A549 (cell line): Measurements from ENCODE around the gene TNNI3. TPM values are rescaled to one million over a fixed set of nuclear protein-coding genes. Genes with fewer than 3 reads are reported as not detected.

Experiments used
- ATAC-seq, 2 experiments: fragments of 200-7000 bp in 1 of 2; fragments of >200 bp in 1 of 2; cut with Nextera tagmentation in 1 of 2; cut with Tn5 transposase in 1 of 2; 3 replicates each; pipeline versions ENCODE4 v1.8.0 to v1.9.1; 2018 to 2020; ENCODE audit warnings: mild to moderate bottlenecking in 1 of 2, moderate library complexity in 1 of 2
- CTCF ChIA-PET: fragments of 300-600 bp; sonication (Branson Sonifier 250); formaldehyde crosslinking; extraction: SDS; loops from one replicate; lab custom pipeline; 2021; ENCODE audit warnings: antibody characterized with exemption, inconsistent platforms; lab: Yijun Ruan, JAX
- POLR2A ChIA-PET: fragments of 350-600 bp; formaldehyde crosslinking; extraction: SDS; loops from one replicate; lab custom pipeline; 2021; ENCODE audit warnings: antibody characterized with exemption, inconsistent platforms; lab: Yijun Ruan, JAX
- DNase-seq, 2 experiments: peaks; one replicate each; pipeline versions ENCODE4 v3.0.0 to v3.0.0-alpha.2; 2011 to 2016; ENCODE audit warnings: low read depth in 1 of 2, low spot score in 1 of 2
- FAIRE-seq: peaks from 2 replicates; lab custom pipeline; 2011; peaks lifted over from hg19 to GRCh38; lab: Jason Lieb, UNC
- H3K27ac ChIP-seq, 2 experiments: fragments of >200 bp; sonication (Bioruptor Twin); formaldehyde crosslinking; 3 replicates each; pipeline ENCODE4 v1.5.1; 2016 to 2017
- H3K4me1 ChIP-seq: fragments of >200 bp; sonication (Bioruptor Twin); formaldehyde crosslinking; 3 replicates; pipeline ENCODE4 v1.6.1; 2016
- H3K4me2 ChIP-seq: fragments of >200 bp; sonication (Bioruptor Twin); formaldehyde crosslinking; 3 replicates; pipeline ENCODE4 v1.6.1; 2016
- H3K4me3 ChIP-seq: fragments of >200 bp; sonication (Bioruptor Twin); formaldehyde crosslinking; 3 replicates; pipeline ENCODE4 v1.5.1; 2016
- H3K9me3 ChIP-seq: fragments of >200 bp; sonication (Bioruptor Twin); formaldehyde crosslinking; 3 replicates; pipeline ENCODE4 v1.6.1; 2016
- CBX2 ChIP-seq: fragments of 200-600 bp; sonication (generic); IDR thresholded peaks from 2 replicates; pipeline ENCODE4 v1.6.1; 2016; ENCODE audit warnings: low read depth, mild to moderate bottlenecking, borderline replicate concordance
- CBX8 ChIP-seq: fragments of 200-600 bp; sonication (generic); IDR thresholded peaks from 2 replicates; pipeline ENCODE4 v1.6.1; 2016
- CHD2 ChIP-seq: fragments of 150-350 bp; IDR thresholded peaks from 2 replicates; pipeline ENCODE4 v1.6.1; 2014; ENCODE audit warnings: low read length; ENCODE audit not compliant: partially characterized antibody
- EHMT2 ChIP-seq: fragments of 200-600 bp; sonication (generic); IDR thresholded peaks from 2 replicates; pipeline ENCODE4 v1.6.1; 2016; ENCODE audit warnings: antibody characterized with exemption, low read depth, mild to moderate bottlenecking, moderate library complexity
- EP300 ChIP-seq, 2 experiments: fragments of >200 bp; sonication (Bioruptor Twin); formaldehyde crosslinking; IDR thresholded peaks; 2 replicates in 1 of 2; 3 replicates in 1 of 2; pipeline ENCODE4 v1.6.1; 2016 to 2017
- FOSB ChIP-seq: fragments of 250-450 bp; sonication (Bioruptor Pico); IDR thresholded peaks from 2 replicates; pipeline ENCODE4 v1.5.0; 2020; ENCODE audit warnings: mild to moderate bottlenecking, moderate library complexity
- GATA3 ChIP-seq: IDR thresholded peaks from 2 replicates; pipeline ENCODE4 v1.6.1; 2012; ENCODE audit warnings: borderline replicate concordance
- HOXA7 ChIP-seq: fragments of 250-450 bp; sonication (Bioruptor Pico); IDR thresholded peaks from 2 replicates; pipeline ENCODE4 v1.5.0; 2020; ENCODE audit warnings: mild to moderate bottlenecking, moderate library complexity
- HOXB13 ChIP-seq: fragments of 250-450 bp; sonication (Bioruptor Pico); IDR thresholded peaks from 2 replicates; pipeline ENCODE4 v1.5.0; 2020; ENCODE audit warnings: low read depth, mild to moderate bottlenecking, moderate library complexity
- JUN ChIP-seq, 2 experiments: fragments of >200 bp; sonication (Bioruptor Twin); formaldehyde crosslinking; IDR thresholded peaks; 2 replicates in 1 of 2; 3 replicates in 1 of 2; pipeline ENCODE4 v1.6.1; 2016 to 2017
- JUNB ChIP-seq: fragments of >200 bp; sonication (Bioruptor Twin); formaldehyde crosslinking; IDR thresholded peaks from 2 replicates; pipeline ENCODE4 v1.6.1; 2016
- KDM1A ChIP-seq: fragments of 200-600 bp; sonication (generic); IDR thresholded peaks from 2 replicates; pipeline ENCODE4 v1.6.1; 2016; ENCODE audit warnings: low read depth, mild to moderate bottlenecking
- MYC ChIP-seq: IDR thresholded peaks from 2 replicates; pipeline ENCODE4 v1.6.1; 2012; ENCODE audit warnings: mild to moderate bottlenecking, inconsistent platforms, low read length, improper control_type of control experiment, borderline replicate concordance
- NPAS2 ChIP-seq: fragments of 250-450 bp; sonication (Bioruptor Pico); IDR thresholded peaks from 2 replicates; pipeline ENCODE4 v1.8.0; 2022; ENCODE audit warnings: mild to moderate bottlenecking, moderate library complexity, borderline replicate concordance
- POLR2A ChIP-seq: IDR thresholded peaks from 2 replicates; pipeline ENCODE4 v1.6.1; 2012; ENCODE audit warnings: mild to moderate bottlenecking, low read length
- SMC3 ChIP-seq: fragments of >200 bp; sonication (Bioruptor Twin); formaldehyde crosslinking; IDR thresholded peaks from 3 replicates; pipeline ENCODE4 v1.6.1; 2018; ENCODE audit warnings: inconsistent platforms
- TP53 ChIP-seq: fragments of 250-450 bp; sonication (Bioruptor Pico); IDR thresholded peaks from 2 replicates; pipeline ENCODE4 v1.5.0; 2021; ENCODE audit warnings: mild to moderate bottlenecking, moderate library complexity
- ZFP36 ChIP-seq: fragments of 450-650 bp; IDR thresholded peaks from 2 replicates; pipeline ENCODE4 v1.6.1; 2014; ENCODE audit warnings: borderline replicate concordance; ENCODE audit not compliant: partially characterized antibody
- ZSCAN20 ChIP-seq: fragments of 250-450 bp; sonication (Bioruptor Pico); IDR thresholded peaks from 2 replicates; pipeline ENCODE4 v1.8.0; 2022; ENCODE audit warnings: mild to moderate bottlenecking, moderate library complexity
- WGBS: methylation state at CpG from one replicate; pipeline ENCODE4 v1.1.6; 2017; ENCODE audit errors: missing lambda C conversion rate; 5-methylcytosine and 5-hydroxymethylcytosine counted together
- polyA minus RNA-seq: library from RNA; depleted of rRNA, polyadenylated mRNA; stranded (reverse); fragments of >200 nt; gene quantifications from 2 replicates; pipeline ENCODE4 v1.2.3, GENCODE V29; 2011; rRNA and poly(A)+ RNA removed
- polyA plus RNA-seq, 4 experiments: library from polyadenylated mRNA; depleted of rRNA in 3 of 4; stranded (reverse); fragments of >200 nt; fragmentation: RNase III in 1 of 4; extraction: RNeasy Plus Mini Kit Qiagen cat#74134 plus additional on column Dnase treatment in 1 of 4; gene quantifications; 2 replicates in 3 of 4; 3 replicates in 1 of 4; pipeline ENCODE4 v1.2.3, GENCODE V29; 2011 to 2017
- TF ChIP-seq, protein P1 (sequence below): fragments of >200 bp; sonication (Bioruptor Twin); formaldehyde crosslinking; IDR thresholded peaks from 2 replicates; pipeline ENCODE4 v1.6.1; 2016
- TF ChIP-seq, protein P2 (sequence below): fragments of >200 bp; sonication (Bioruptor Twin); formaldehyde crosslinking; IDR thresholded peaks from 3 replicates; pipeline ENCODE4 v1.6.1; 2016
- TF ChIP-seq, protein P3 (sequence below): IDR thresholded peaks from 2 replicates; pipeline ENCODE4 v1.6.1; 2012
- TF ChIP-seq, protein P4 (sequence below): fragments of 200-600 bp; sonication (generic); IDR thresholded peaks from 2 replicates; pipeline ENCODE4 v1.6.1; 2016; ENCODE audit warnings: antibody characterized with exemption, mild to moderate bottlenecking, moderate library complexity
- TF ChIP-seq, protein P5 (sequence below): fragments of >200 bp; sonication (Bioruptor Twin); formaldehyde crosslinking; IDR thresholded peaks from 3 replicates; pipeline ENCODE4 v1.5.1; 2016

Gene TNNI3
- polyA plus RNA-seq (2011; rRNA removed) = 4.0 and 7.8 TPM in 2 replicates
- polyA plus RNA-seq (2012; cell fraction: cytosol; rRNA removed) = 9.2 and 10.6 TPM in 2 replicates
- 6.0 and 6.9 TPM in 2 replicates for polyA plus RNA-seq (2012; cell fraction: nucleus; rRNA removed)
- 6.2 to 7.2 TPM (median 6.5 TPM) in 3 replicates for polyA plus RNA-seq (2017; fragmentation: RNase III; extraction: RNeasy Plus Mini Kit Qiagen cat#74134 plus additional on column Dnase treatment)
- polyA minus RNA-seq = 0.63 and 1.4 TPM in 2 replicates

DNA sequence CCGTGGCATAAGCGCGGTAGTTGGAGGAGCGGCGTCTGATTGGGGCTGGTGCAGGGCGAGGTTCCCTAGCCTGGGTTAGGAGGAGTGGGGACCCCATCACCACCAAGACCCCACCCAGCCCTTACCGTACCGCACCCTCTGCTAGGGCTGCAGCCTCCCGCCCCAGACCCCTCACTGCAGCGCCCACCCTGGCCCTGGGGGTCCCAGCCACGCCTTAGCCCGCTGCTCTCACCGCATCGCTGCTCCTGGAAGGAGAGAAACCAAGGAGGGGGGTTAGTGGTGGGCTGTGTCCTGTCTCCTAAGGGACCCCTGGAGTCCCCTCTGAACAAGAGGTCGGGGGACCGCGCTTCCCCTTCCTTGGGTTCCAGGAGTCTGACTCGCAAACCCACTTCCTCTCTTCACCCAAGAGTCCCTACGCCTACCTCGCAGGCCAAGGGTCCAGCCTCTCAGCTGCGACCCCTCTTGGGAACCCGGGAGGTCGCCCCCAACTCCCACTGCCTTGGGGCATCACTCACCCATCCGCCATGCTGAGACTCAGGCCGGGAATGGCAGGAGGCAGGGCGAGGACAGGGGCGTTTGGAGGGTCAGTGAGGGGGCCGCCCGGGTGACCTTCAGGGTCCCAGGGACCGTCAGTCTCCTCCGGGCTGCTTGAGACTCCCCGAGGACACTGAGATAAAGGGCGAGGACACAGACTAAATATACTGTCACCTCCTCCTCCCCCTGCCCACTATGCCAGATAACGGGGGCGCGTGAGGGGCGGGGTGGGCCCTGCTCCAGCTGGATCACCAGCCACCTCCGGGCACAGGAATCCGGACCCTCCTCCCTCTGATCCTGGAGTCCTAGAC lies at the start of gene TNNI3:
Gene TNNI3 (minus strand): TSS at position 669 of the 845 bp plus-strand sequence. CDS start 143 bp downstream, at position 526.
- peak within 1 kb of the TSS in 1 of 2 experiments; percentile 69; a peak in 3 of 6 replicates for H3K27ac ChIP-seq
- WGBS = 73% methylated on average over 38 of the region's 39 CpGs

DNA sequence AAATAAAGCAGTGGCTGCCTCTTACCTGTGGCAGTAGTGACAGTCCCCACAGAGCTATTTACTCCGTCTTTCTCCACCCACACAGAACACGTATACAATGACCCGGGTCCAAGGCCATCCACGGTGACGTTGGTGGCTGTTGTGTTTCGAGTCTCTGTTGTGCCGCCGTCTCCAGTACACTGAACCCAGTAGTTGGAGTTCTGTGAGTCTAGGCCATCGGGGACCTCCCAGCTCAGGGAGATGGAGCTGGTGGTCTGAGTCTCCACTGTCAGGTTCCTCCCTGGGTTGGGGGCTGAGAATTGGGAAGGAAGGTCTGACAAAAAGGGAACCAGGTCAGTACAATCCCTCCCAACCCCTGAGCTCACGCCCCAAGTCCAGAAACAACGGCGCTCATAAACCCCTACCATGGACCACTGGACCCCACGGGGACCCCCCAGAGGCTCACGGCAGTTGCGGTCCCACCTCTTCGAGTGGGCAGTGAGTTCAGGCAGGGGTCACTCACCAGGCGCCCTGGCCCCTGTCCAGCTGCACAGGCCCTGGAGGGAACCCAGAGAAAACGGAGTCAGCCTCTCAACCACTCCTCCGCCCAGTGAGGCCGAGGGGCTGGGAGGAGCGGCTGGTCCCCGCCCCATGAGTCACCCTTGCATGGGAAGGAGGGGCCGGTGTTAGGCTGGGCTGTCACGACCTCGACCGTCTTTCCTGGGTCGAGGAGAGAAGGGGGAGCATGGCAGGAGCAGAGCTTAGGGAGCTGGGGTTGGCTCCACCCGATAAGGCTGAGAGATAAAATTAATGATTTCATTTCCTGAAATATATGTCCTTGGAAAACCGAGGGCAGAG lies 49.4 kb upstream of the TNNI3 start:
- Histone ChIP-seq H3K27ac (peak overlapping the region; percentile 62 to 83), H3K9me3 (no peaks in the 10 kb centered on the region), H3K4me1 (peaks cover 43% of the 10 kb centered on the region), H3K4me2 (peak overlapping the region; percentile 78), H3K4me3 (peak overlapping the region; percentile 30)
- 26% methylated on average over 29 of the region's 29 CpGs for WGBS
- FAIRE-seq (no peak), ATAC-seq (peak; percentile 82 to 88), DNase-seq (peak; percentile 93 to 100)
- ChIA-PET CTCF (interaction anchor here (0.6 to 1.9 kb wide), 7 partner anchors 9 to 211 kb away, joined by 3 to 10 read pairs (median 4); partner anchors contain the start of gene TMEM238), POLR2A (interaction anchor here (0.7 to 1.3 kb wide), 3 partner anchors 9 to 52 kb away, joined by 3 to 6 read pairs (median 4); partner anchors contain the start of gene PPP6R1)
- TF ChIP-seq POLR2A (no peak; the same call in 1 of the 2 replicates), FOSB (CRISPR knock-in tag) (no peak), CBX8 (no peak), SMC3 (no peak), EP300 (IDR thresholded peaks at IDR 0.05) (no peak), TP53 (no peak), NPAS2 (no peak), HOXB13 (no peak), CBX2 (no peak)
- TF ChIP-seq, protein P1, sequence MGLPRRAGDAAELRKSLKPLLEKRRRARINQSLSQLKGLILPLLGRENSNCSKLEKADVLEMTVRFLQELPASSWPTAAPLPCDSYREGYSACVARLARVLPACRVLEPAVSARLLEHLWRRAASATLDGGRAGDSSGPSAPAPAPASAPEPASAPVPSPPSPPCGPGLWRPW = no peak
- TF ChIP-seq, protein P2, sequence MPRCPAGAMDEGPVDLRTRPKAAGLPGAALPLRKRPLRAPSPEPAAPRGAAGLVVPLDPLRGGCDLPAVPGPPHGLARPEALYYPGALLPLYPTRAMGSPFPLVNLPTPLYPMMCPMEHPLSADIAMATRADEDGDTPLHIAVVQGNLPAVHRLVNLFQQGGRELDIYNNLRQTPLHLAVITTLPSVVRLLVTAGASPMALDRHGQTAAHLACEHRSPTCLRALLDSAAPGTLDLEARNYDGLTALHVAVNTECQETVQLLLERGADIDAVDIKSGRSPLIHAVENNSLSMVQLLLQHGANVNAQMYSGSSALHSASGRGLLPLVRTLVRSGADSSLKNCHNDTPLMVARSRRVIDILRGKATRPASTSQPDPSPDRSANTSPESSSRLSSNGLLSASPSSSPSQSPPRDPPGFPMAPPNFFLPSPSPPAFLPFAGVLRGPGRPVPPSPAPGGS = no peak
- TF ChIP-seq, protein P3, sequence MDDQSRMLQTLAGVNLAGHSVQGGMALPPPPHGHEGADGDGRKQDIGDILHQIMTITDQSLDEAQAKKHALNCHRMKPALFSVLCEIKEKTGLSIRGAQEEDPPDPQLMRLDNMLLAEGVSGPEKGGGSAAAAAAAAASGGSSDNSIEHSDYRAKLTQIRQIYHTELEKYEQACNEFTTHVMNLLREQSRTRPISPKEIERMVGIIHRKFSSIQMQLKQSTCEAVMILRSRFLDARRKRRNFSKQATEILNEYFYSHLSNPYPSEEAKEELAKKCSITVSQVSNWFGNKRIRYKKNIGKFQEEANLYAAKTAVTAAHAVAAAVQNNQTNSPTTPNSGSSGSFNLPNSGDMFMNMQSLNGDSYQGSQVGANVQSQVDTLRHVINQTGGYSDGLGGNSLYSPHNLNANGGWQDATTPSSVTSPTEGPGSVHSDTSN = no peak

More for the DNA sequence above, at the start of gene TNNI3:
- H3K4me2 ChIP-seq = peak within 1 kb of the TSS; percentile 70
- FAIRE-seq = no peak
- no peak for ATAC-seq
- H3K9me3 ChIP-seq = no peaks in the 10 kb centered on the region
- POLR2A ChIA-PET = interaction anchor here (0.5 to 1.4 kb wide), 2 partner anchors 9 to 250 kb away, joined by 3 to 8 read pairs; partner anchors contain the start of gene UBE2S
- CTCF ChIA-PET = interaction anchor here (0.8 to 4.5 kb wide), 8 partner anchors 8 to 262 kb away, joined by 3 to 123 read pairs (median 4); partner anchors contain the start of genes DNAAF3 and TNNT1
- H3K4me3 ChIP-seq = peak within 1 kb of the TSS; percentile 49; the same call in 2 of the 3 replicates
- TF ChIP-seq ZFP36 (no peak), KDM1A (no peak), HOXA7 (CRISPR knock-in tag) (no peak), CHD2 (no peak), GATA3 (no peak), ZSCAN20 (no peak), JUN (IDR thresholded peaks at IDR 0.05) (no peak), TP53 (no peak), MYC (no peak), NPAS2 (no peak), FOSB (CRISPR knock-in tag) (no peak), HOXB13 (no peak), EHMT2 (no peak), JUNB (no peak), CBX8 (no peak)
- TF ChIP-seq, protein P4, sequence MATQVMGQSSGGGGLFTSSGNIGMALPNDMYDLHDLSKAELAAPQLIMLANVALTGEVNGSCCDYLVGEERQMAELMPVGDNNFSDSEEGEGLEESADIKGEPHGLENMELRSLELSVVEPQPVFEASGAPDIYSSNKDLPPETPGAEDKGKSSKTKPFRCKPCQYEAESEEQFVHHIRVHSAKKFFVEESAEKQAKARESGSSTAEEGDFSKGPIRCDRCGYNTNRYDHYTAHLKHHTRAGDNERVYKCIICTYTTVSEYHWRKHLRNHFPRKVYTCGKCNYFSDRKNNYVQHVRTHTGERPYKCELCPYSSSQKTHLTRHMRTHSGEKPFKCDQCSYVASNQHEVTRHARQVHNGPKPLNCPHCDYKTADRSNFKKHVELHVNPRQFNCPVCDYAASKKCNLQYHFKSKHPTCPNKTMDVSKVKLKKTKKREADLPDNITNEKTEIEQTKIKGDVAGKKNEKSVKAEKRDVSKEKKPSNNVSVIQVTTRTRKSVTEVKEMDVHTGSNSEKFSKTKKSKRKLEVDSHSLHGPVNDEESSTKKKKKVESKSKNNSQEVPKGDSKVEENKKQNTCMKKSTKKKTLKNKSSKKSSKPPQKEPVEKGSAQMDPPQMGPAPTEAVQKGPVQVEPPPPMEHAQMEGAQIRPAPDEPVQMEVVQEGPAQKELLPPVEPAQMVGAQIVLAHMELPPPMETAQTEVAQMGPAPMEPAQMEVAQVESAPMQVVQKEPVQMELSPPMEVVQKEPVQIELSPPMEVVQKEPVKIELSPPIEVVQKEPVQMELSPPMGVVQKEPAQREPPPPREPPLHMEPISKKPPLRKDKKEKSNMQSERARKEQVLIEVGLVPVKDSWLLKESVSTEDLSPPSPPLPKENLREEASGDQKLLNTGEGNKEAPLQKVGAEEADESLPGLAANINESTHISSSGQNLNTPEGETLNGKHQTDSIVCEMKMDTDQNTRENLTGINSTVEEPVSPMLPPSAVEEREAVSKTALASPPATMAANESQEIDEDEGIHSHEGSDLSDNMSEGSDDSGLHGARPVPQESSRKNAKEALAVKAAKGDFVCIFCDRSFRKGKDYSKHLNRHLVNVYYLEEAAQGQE = no peak
- TF ChIP-seq, protein P5, sequence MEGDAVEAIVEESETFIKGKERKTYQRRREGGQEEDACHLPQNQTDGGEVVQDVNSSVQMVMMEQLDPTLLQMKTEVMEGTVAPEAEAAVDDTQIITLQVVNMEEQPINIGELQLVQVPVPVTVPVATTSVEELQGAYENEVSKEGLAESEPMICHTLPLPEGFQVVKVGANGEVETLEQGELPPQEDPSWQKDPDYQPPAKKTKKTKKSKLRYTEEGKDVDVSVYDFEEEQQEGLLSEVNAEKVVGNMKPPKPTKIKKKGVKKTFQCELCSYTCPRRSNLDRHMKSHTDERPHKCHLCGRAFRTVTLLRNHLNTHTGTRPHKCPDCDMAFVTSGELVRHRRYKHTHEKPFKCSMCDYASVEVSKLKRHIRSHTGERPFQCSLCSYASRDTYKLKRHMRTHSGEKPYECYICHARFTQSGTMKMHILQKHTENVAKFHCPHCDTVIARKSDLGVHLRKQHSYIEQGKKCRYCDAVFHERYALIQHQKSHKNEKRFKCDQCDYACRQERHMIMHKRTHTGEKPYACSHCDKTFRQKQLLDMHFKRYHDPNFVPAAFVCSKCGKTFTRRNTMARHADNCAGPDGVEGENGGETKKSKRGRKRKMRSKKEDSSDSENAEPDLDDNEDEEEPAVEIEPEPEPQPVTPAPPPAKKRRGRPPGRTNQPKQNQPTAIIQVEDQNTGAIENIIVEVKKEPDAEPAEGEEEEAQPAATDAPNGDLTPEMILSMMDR = no peak
- no peak for DNase-seq
- peaks cover 20% of the 10 kb centered on the region for H3K4me1 ChIP-seq
